Gastroesophageal sphincter (tissue), 4 donors: ENCODE results near the gene SETX. TPM values are rescaled to one million over a fixed set of nuclear protein-coding genes. Genes with fewer than 3 reads are reported as not detected.

Experiments
- ATAC-seq: fragments of 150-250 bp; one replicate; pipeline ENCODE4 v1.9.1; 2016; ENCODE audit warnings: mild to moderate bottlenecking, moderate library complexity
- H3K27ac ChIP-seq, 4 donors: fragments of 200-600 bp; sonication (generic) in 3 of 4; 1 replicate in 3 of 4; 2 replicates in 1 of 4; pipeline ENCODE4 v1.5.1; 2016 to 2019
- H3K27me3 ChIP-seq: fragments of 200-600 bp; sonication (generic); one replicate; pipeline ENCODE4 v1.5.1; 2019
- H3K36me3 ChIP-seq, 2 donors: fragments of 200-600 bp; sonication (generic); one replicate each; pipeline ENCODE4 v1.5.1; 2019; ENCODE audit warnings: control low read depth in 1 of 2
- H3K4me1 ChIP-seq, 3 donors: fragments of 200-600 bp; sonication (generic); 1 replicate in 2 of 3; 2 replicates in 1 of 3; pipeline ENCODE4 v1.5.1; 2016 to 2019; ENCODE audit warnings: control low read depth in 2 of 3
- H3K4me3 ChIP-seq, 2 donors: fragments of 200-600 bp; sonication (generic); one replicate each; pipeline ENCODE4 v1.5.1; 2019; ENCODE audit warnings: mild to moderate bottlenecking in 1 of 2, moderate library complexity in 1 of 2
- H3K9me3 ChIP-seq, 3 donors: fragments of 200-600 bp; sonication (generic); one replicate each; pipeline ENCODE4 v1.5.1; 2017 to 2019; ENCODE audit warnings: control low read depth in 2 of 3
- EP300 ChIP-seq: sonication (generic); formaldehyde crosslinking; IDR thresholded peaks from one replicate; pipeline ENCODE4 v1.6.1; 2017; ENCODE audit warnings: antibody characterized with exemption, mild to moderate bottlenecking
- POLR2A ChIP-seq, 2 donors: fragments of 450-650 bp; IDR thresholded peaks; one replicate each; pipeline ENCODE4 v1.6.1; 2017; ENCODE audit warnings: antibody characterized with exemption in 2 of 2, mild to moderate bottlenecking in 2 of 2, moderate library complexity in 1 of 2
- POLR2AphosphoS5 ChIP-seq: sonication (generic); formaldehyde crosslinking; IDR thresholded peaks from one replicate; pipeline ENCODE4 v1.6.1; 2017; ENCODE audit warnings: antibody characterized with exemption
- WGBS, 2 donors: methylation state at CpG; one replicate each; pipeline ENCODE4 v1.1.5; 2018; ENCODE audit warnings: low coverage in 1 of 2; 5-methylcytosine and 5-hydroxymethylcytosine counted together
- total RNA-seq, 4 donors: library from RNA; depleted of rRNA; stranded (reverse); fragments of >200 nt; gene quantifications; one replicate each; pipeline ENCODE4 v1.1.0, GENCODE V29; 2016
- TF ChIP-seq, protein P1 (sequence below), 4 experiments: fragments of 200-600 bp in 2 of 4; fragments of 450-650 bp in 2 of 4; sonication (generic) in 1 of 4; IDR thresholded peaks; one replicate each; pipeline ENCODE4 v1.5.1; 2017 to 2019; ENCODE audit warnings: antibody characterized with exemption in 4 of 4, mild to moderate bottlenecking in 2 of 4, moderate library complexity in 2 of 4

Gene SETX
- total RNA-seq, 4 donors from 2014 or later: 45.7 to 67.1 (median 53.5) TPM

DNA sequence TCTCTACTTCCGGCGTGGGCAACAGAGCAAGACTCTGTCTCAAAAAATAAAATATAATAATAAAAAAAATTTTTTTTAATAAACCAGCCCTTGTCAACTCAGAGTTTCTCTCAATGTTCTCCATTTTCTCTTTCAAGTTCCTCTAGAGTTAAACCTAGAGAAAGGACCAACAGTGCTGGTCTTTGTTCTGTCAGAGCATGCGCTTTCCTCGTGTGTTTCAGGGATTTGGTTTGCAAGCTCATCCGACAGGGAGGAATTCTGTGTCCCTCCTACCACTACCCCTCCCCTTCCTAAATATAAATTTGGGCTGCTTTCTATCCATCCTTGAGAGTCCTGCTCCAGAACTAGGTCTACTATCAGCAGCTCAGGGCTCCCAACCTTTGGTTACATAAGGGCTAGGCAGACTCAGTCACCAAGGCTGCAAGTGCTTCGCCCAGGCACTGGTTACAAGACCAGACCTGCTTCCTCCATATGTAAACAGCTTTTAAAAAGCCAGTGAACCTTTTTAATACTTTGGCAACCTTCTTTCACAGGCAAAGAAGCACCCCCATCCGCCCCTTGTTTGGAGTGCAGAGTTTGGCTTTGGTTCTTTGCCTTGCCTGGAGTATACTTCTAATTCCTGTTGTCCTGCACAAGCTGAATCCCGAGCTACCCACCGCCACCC lies 13.5 kb downstream of the SETX start:
- no peaks in the 10 kb centered on the region for H3K4me1 ChIP-seq
- no peak overlapping the region for H3K27ac ChIP-seq
- WGBS, 2 donors: 87 to 88% methylated on average over 8 to 9 of the region's 9 CpGs
- ATAC-seq: no peak
- peaks cover 4 to 100% of the 10 kb centered on the region in 2 donors for H3K36me3 ChIP-seq
- H3K9me3 ChIP-seq: no peaks in the 10 kb centered on the region
- no peaks in the 10 kb centered on the region for H3K27me3 ChIP-seq
- TF ChIP-seq POLR2A (IDR thresholded peaks at IDR 0.05): no peak
- no peak overlapping the region for H3K4me3 ChIP-seq

DNA sequence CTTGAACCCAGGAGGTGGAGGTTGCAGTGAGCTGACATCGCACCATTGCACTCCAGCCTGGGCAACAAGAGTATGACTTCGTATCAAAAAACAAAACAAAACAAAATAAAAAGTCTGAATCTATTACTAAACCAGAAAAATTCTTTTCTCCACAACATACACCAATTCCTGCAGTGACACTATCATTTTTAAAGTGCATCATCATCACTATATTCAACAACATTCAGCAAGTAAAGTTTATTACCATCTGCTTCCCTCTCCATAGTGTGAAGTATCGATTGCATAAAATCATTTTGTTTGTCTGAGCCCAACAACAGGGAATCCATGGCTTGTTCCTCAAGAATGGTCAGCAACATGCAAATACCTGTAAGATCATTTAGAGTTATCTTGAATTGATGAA lies 20.4 kb downstream of the SETX start:
- no peak overlapping the region for H3K4me3 ChIP-seq
- no peak for ATAC-seq
- H3K9me3 ChIP-seq: no peaks in the 10 kb centered on the region
- H3K4me1 ChIP-seq: no peaks in the 10 kb centered on the region
- TF ChIP-seq EP300 (no peak), POLR2A (IDR thresholded peaks at IDR 0.05) (no peak), POLR2AphosphoS5 (no peak)
- TF ChIP-seq, protein P1, sequence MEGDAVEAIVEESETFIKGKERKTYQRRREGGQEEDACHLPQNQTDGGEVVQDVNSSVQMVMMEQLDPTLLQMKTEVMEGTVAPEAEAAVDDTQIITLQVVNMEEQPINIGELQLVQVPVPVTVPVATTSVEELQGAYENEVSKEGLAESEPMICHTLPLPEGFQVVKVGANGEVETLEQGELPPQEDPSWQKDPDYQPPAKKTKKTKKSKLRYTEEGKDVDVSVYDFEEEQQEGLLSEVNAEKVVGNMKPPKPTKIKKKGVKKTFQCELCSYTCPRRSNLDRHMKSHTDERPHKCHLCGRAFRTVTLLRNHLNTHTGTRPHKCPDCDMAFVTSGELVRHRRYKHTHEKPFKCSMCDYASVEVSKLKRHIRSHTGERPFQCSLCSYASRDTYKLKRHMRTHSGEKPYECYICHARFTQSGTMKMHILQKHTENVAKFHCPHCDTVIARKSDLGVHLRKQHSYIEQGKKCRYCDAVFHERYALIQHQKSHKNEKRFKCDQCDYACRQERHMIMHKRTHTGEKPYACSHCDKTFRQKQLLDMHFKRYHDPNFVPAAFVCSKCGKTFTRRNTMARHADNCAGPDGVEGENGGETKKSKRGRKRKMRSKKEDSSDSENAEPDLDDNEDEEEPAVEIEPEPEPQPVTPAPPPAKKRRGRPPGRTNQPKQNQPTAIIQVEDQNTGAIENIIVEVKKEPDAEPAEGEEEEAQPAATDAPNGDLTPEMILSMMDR (IDR thresholded peaks at IDR 0.05): no peak
- H3K27me3 ChIP-seq: no peaks in the 10 kb centered on the region
- 94 to 96% methylated on average over 3 of the region's 3 CpGs for WGBS, 2 donors
- H3K36me3 ChIP-seq: peaks cover 17 to 99% of the 10 kb centered on the region in 2 donors
- no peak overlapping the region for H3K27ac ChIP-seq

- Histone ChIP-seq H3K27ac (no peak overlapping the region), H3K36me3 (peaks cover 18 to 99% of the 10 kb centered on the region in 2 donors), H3K27me3 (no peaks in the 10 kb centered on the region), H3K4me3 (no peak overlapping the region), H3K4me1 (no peaks in the 10 kb centered on the region), H3K9me3 (no peaks in the 10 kb centered on the region)
- ATAC-seq: no peak
- TF ChIP-seq EP300 (no peak), POLR2AphosphoS5 (no peak), POLR2A (IDR thresholded peaks at IDR 0.05) (no peak)
- TF ChIP-seq, protein P1 (IDR thresholded peaks at IDR 0.05): no peak
- WGBS, 2 donors: 73 to 83% methylated on average over 1 of the region's 1 CpG
Observed at GRCh38 chr9:132333556-132333955, 21.2 kb downstream of the SETX start.

DNA sequence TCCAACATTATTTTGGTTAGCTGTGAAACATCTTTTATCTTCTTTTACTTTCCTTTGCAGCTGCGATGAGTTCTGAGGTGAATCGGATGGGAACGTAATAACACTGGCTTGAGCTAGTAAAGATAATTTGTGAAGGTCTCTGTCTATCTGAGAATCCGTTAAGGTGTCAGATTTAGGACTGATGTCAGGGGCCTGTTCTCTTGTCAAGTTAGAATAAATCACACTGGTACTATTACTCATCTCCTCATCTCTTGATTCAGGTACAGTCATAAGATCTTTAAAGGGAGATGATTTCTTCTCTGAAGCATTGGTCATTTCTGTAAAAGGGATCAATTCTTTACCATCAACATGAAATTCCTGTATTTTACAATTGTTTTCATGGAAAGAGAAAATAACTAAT lies 26.2 kb downstream of the SETX start:
- TF ChIP-seq EP300: no peak
- TF ChIP-seq, protein P1 (IDR thresholded peaks at IDR 0.05): no peak
- no peak for TF ChIP-seq POLR2AphosphoS5
- TF ChIP-seq POLR2A (IDR thresholded peaks at IDR 0.05): no peak
- Histone ChIP-seq H3K27ac (no peak overlapping the region), H3K4me3 (no peak overlapping the region), H3K4me1 (peaks cover 0 to 6% (median 0%) of the 10 kb centered on the region in 3 donors), H3K36me3 (peaks cover 18 to 81% of the 10 kb centered on the region in 2 donors), H3K27me3 (no peaks in the 10 kb centered on the region), H3K9me3 (no peaks in the 10 kb centered on the region)
- ATAC-seq: no peak
- 96 to 100% methylated on average over 4 of the region's 4 CpGs for WGBS, 2 donors

- WGBS, 2 donors: 90 to 98% methylated on average over 6 of the region's 6 CpGs
- peaks cover 18 to 76% of the 10 kb centered on the region in 2 donors for H3K36me3 ChIP-seq
- H3K4me1 ChIP-seq: peaks cover 0 to 9% (median 0%) of the 10 kb centered on the region in 3 donors
- H3K27ac ChIP-seq: no peak overlapping the region
- no peak overlapping the region for H3K4me3 ChIP-seq
- H3K9me3 ChIP-seq: no peaks in the 10 kb centered on the region
- no peak for ATAC-seq
- TF ChIP-seq POLR2AphosphoS5 (no peak), POLR2A (IDR thresholded peaks at IDR 0.05) (no peak), EP300 (no peak)
- TF ChIP-seq, protein P1 (IDR thresholded peaks at IDR 0.05): no peak
- no peaks in the 10 kb centered on the region for H3K27me3 ChIP-seq
Observed at GRCh38 chr9:132327537-132327936, 27.2 kb downstream of the SETX start.
